Vagina (tissue), 2 donors: ENCODE measurements around the gene HES4.

Experiments used
- CTCF ChIP-seq, 3 experiments: fragments of 450-650 bp in 2 of 3; fragments of 200-600 bp in 1 of 3; sonication (generic) in 1 of 3; IDR thresholded peaks; one replicate each; pipeline ENCODE4 v1.5.1; 2017 to 2019; ENCODE audit warnings: antibody characterized with exemption in 3 of 3, mild to moderate bottlenecking in 2 of 3, moderate library complexity in 2 of 3
- POLR2A ChIP-seq, 2 donors: fragments of 450-650 bp; IDR thresholded peaks; one replicate each; pipeline ENCODE4 v1.6.1; 2017; ENCODE audit warnings: antibody characterized with exemption in 2 of 2, mild to moderate bottlenecking in 2 of 2, moderate library complexity in 2 of 2

GRCh38 chr1:984476-984814 lies 15.5 kb downstream of the HES4 start:
- TF ChIP-seq CTCF (IDR thresholded peaks at IDR 0.05) (no peak), POLR2A (IDR thresholded peaks at IDR 0.05) (no peak)
